LHCN-M2 (cell line): ENCODE results near the gene ENGASE. TPM values are rescaled to one million over a fixed set of nuclear protein-coding genes. Genes with fewer than 3 reads are reported as not detected.

ENCODE experiments used
- DNase-seq: peaks from one replicate; pipeline ENCODE4 v3.0.0-alpha.2; 2012; ENCODE audit warnings: low read depth
- total RNA-seq: library from RNA; depleted of rRNA; stranded (reverse); fragments of >200 nt; gene quantifications from 2 replicates; pipeline ENCODE4 v1.2.3, GENCODE V29; 2014

Gene ENGASE
- total RNA-seq, 1 experiment from 2014 or later, result 7.6 TPM

DNA sequence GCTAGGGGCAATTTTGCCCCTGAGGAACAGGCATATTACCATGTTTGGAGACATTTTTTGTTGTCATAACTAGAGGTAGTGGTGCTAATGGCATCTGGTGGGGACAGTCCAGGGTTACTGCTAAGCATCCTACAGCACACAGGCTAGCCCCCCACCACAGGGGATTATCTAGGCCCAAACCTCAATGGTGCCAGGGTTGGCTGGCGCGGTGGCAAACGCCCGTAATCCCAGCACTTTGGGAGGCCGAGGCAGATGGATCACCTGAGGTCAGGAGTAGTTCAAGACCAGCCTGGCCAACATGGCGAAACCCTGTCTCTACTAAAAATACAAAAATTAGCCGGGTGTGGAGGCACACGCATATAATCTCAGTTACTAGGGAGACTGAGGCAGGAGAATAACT lies 35.5 kb upstream of the ENGASE start:
- no peak for DNase-seq

DNA sequence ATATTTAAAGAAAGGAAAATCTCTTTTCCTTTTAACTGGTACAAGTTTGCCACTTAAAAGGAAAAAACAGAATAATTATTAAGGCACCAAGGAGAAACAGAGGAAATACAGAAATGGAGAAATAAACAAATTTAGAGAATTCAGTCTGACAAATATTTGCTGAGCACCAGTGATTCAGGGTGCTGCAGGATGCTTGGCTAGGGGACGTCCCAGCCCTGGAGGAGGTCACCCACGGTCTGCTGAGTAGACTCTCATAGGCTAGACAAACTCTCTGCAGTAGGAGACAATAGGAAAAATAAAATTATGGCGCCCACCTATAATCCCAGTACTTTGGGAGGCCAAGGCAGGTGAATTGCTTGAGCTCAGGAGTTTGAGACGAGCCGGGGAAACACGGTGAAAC lies 34.7 kb upstream of the ENGASE start:
- DNase-seq, result no peak

DNA sequence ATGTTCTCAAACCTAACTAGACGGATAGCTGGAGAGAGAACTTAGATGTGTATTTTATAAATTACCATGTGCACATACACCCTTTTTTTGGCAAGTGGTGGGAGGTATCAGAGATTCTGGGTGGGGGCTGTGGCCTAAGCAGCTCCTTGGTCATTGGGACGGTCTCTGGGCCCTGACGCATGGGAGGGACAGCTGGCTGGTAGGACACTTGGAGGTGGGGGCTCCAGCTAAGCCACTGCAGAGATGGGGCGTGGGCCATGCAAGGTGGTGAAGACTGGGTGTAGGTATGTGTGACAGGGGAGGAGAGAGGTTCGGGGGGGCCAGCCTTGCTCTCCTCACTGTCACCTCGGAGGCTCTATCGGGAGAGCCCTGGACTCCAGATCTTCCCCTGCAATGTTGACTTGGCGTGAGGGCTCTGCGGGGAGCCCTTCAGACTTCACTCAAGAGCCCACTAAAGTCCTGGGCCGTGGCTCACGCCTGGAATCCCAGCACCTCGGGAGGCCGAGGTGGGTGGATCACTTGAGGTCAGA lies 33.5 kb upstream of the ENGASE start:
- no peak for DNase-seq

DNA sequence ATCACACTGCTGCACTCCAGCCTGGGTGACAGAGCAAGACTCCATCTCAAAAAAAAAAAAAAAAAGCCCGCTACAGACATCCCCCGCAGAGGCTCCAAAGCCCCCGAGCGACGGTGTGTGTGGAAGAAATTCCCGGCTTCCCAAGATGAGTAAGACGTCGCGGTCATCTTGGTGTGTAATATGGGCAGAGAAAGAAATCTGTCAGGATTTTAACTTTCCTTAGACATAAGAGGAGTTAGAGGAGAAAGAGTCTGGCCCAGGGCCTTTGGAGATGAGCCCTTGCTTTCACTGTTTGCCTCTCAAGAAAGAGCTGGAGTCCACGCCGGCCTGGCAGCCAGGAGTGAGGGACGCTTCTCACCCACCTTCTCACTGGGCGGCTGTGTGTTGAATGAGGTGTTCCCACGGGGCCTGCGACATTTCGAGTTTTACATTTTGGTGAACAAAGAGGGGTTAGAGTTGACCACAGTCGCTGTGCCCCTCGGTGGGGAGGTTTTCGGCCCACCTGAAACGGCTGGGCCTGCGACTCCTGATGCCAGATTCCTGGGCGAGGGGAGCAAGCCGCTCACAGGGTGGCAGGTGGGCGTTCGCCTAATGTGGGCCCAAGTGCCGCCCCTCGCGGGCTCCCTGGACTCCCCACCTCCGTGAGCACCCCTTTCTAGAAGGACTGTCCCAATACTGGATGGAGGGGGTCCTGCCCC lies 32.8 kb upstream of the ENGASE start:
- no peak for DNase-seq

DNA sequence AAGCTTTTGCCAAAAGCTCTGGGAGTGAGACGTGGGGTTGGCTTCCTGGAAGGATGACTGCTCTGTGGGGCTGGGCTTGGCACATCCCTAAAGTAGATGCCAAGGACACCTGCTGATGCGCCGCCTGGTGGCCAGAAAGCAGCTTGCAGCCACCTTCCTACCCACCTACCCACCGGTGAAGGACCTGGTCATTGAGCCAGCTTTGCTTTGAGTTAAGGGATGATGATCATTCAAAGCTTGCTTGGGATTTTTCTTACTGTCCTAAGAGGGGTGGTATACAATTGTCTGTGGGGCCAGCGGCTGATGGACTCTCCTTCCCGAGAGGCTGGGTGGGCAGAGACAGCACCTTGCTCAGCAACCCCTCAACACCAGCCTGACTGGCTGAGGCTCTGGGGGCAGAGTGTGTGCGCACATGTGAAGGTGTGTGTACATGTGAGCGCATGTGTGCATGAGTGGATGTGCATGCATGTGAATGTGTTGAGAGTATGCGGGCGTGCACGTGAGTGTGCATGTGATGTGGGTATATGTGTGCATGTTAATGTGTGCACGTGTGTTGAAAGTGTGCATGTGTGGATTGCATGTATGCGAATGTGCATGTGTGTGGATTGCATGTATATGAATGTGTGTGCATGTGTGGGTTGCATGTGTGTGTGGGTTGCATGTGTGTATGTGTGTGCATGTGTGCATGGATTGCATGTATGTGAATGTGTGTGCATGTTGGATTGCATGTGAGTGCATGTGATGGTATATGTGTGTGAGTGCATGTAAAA lies 32.0 kb upstream of the ENGASE start:
- peak; percentile 35 for DNase-seq

DNA sequence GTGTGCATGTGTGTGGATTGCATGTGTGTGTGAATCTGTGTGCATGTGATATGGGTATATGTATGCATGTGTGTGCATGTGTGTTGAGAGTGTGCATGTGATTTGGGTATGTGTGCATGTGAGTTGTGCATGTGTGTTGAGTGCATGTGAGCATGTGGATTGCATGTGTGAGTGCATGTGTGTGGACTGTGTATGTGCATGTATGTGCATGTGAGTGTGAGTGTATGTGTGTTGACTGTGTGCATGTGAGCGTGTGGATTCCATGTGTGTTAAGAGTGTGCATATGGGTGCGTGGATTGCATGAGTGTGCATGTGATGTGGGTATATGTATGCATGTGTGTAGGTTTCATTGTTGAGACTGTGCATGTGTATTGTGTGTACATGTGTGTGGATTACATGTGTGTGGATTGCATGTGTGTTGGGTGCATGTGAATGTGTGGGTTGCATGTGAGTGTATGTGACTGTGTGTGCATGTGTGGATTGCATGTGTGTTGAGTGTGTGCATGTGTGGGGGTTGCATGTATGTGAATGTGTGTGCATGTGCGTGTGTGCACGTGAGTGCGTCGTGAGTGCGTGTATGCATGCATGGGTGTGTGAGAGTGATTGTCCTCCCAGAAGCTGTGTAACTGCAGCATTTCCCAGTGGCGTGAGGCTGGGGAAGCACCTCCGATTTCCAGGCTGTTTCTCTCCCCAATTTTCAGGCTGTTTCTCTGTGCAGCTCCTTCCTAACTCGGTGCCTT lies 31.3 kb upstream of the ENGASE start:
- DNase-seq, result no peak

DNA sequence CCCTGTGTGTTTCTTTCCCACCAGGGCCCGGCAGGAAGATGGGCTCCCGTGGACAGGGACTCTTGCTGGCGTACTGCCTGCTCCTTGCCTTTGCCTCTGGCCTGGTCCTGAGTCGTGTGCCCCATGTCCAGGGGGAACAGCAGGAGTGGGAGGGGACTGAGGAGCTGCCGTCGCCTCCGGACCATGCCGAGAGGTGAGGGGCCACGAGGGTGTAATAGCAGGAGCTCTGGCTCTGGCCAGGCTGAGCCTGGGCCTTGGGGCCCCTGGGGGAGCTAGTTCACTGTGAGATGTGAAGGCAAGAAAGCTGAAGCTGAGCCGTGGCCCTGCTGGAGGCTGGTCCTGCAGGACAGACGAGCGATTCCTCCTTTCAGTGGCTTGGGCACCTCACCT lies 30.7 kb upstream of the ENGASE start:
- DNase-seq, result no peak

DNA sequence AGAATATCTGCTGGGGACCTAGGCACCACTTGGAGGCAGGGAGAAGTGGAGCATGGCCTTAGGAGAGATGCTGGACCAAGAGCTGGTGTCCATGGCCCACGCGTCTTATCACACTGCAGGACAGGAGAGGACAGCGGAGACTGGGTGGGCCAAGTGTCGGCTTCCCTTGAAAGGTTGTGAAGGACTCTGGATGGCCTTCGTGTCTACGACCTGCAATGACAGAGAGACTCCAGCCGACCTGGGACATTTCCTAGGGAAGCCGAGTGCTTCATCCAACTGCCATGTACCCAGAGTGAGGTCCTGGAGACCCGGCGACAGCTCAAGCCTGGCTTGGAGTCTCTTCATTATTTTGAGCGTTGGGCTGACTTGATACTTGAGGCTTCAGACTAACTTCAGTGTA lies 30.2 kb upstream of the ENGASE start:
- no peak for DNase-seq

DNA sequence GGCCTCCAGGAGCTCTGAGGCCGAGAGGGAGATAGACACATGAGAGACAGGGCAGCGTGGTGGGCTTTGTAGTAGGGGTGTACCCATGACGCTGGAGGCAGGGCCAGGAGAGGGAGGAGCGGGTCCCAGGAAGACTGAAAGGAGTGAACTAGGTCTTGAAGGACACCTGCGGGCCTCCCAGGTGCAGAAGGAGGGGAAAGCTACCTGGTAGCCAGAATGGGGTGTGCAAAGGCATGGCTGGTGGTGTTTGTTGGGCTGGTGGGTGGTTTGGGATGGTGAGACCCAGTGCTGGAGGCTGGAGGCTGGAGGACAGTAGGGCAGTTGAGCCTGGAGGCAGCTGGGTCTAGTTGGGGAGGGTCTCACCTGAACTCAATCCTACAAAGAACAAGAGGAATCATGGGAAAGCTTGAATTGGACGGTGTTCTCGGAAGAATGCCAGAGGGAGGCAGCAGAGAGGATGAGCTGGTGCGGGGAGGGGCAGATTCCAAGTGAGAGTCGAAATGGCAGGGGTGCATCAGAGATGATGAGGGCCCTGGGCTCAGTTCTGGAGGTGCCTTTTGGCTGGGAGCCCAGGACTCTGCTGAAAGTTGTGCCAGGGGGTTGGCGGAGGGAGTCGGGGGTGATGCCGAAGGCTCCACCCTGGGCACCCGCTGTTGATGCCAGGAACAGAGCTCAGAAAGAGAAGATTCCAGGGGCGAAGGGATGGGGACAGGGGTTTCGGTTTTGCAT lies 29.5 kb upstream of the ENGASE start:
- DNase-seq, result no peak

DNA sequence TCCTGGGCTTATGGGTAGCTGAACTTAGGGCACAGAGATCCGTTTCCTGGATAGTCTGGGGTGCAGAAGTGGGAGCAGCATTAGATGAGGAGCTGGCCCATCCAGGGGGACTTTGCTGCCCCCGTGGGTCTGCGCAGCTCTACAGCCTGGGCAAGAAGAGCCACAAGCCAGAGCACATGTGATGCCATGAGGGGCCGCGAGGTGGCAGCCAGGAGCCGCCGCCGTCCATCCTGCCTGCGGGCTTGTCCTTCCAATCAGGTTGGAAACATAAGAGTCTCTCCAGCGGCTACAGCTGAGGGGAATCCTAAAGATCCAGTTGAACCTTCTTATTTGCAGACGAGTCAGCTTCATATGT lies 28.8 kb upstream of the ENGASE start:
- peak; percentile 61 for DNase-seq

DNA sequence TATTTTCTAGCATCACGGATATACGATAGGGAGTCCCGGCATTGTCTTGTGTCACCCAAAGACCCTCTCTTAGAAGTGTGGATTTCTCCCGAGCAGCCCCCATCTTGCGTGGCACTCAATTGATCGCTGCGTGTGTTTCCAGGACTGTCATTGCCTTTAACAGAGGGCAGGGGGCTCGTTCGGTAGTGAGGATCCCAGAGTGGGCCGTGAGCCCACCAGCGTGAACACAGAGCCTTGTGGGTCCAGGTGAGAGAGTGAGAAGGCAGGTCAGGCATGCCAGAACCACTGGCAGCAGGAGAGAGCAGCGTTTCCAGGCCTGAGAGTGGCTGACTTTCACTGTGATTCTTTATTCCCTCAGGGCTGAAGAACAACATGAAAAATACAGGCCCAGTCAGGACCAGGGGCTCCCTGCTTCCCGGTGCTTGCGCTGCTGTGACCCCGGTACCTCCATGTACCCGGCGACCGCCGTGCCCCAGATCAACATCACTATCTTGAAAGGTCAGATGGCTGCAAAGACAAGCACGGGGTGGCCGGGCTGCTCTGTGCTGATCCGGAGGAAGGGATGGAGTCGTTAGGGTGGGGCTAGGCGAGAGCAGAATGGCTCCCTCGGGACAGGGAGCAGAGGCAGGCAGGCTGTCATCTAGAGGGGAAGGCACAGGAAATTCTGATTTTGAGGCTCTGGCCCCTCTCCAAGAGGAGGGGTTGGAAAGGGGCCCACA lies 28.3 kb upstream of the ENGASE start:
- no peak for DNase-seq

DNA sequence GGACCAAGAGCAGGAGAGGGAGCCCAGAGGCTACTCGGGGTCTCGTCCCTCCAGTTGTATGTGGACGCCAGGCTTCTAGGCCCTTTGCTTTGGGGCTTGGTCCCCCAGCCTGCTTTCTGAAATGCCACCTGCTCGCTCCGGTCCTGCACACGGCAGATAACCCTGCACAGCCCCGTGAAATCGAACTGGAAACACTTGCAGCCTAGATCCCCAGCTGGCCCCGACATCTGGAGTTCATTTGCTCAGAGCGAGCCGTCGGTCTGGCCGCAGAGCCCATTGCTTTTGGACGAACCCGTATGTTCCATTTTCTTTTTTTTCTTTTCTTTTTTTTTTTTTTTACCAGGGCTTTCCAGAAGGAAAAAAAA lies 27.7 kb upstream of the ENGASE start:
- DNase-seq, result no peak

DNA sequence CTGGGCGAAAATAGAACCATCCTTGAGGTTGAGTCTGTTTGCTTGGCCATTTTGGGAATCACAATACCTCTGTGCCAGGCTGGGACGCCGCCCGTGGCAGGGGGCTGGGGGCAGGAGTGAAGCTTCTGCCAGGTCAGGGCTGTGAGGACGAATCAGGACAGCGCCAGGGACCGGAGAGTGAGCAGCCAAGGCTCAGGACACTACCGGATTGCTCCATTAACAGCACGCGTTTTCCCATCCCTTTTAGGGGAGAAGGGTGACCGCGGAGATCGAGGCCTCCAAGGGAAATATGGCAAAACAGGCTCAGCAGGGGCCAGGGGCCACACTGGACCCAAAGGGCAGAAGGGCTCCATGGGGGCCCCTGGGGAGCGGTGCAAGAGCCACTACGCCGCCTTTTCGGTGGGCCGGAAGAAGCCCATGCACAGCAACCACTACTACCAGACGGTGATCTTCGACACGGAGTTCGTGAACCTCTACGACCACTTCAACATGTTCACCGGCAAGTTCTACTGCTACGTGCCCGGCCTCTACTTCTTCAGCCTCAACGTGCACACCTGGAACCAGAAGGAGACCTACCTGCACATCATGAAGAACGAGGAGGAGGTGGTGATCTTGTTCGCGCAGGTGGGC lies 27.2 kb upstream of the ENGASE start:
- DNase-seq, result no peak

DNA sequence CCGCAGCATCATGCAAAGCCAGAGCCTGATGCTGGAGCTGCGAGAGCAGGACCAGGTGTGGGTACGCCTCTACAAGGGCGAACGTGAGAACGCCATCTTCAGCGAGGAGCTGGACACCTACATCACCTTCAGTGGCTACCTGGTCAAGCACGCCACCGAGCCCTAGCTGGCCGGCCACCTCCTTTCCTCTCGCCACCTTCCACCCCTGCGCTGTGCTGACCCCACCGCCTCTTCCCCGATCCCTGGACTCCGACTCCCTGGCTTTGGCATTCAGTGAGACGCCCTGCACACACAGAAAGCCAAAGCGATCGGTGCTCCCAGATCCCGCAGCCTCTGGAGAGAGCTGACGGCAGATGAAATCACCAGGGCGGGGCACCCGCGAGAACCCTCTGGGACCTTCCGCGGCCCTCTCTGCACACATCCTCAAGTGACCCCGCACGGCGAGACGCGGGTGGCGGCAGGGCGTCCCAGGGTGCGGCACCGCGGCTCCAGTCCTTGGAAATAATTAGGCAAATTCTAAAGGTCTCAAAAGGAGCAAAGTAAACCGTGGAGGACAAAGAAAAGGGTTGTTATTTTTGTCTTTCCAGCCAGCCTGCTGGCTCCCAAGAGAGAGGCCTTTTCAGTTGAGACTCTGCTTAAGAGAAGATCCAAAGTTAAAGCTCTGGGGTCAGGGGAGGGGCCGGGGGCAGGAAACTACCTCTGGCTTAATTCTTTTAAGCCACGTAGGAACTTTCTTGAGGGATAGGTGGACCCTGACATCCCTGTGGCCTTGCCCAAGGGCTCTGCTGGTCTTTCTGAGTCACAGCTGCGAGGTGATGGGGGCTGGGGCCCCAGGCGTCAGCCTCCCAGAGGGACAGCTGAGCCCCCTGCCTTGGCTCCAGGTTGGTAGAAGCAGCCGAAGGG lies 26.4 kb upstream of the ENGASE start:
- no peak for DNase-seq

DNA sequence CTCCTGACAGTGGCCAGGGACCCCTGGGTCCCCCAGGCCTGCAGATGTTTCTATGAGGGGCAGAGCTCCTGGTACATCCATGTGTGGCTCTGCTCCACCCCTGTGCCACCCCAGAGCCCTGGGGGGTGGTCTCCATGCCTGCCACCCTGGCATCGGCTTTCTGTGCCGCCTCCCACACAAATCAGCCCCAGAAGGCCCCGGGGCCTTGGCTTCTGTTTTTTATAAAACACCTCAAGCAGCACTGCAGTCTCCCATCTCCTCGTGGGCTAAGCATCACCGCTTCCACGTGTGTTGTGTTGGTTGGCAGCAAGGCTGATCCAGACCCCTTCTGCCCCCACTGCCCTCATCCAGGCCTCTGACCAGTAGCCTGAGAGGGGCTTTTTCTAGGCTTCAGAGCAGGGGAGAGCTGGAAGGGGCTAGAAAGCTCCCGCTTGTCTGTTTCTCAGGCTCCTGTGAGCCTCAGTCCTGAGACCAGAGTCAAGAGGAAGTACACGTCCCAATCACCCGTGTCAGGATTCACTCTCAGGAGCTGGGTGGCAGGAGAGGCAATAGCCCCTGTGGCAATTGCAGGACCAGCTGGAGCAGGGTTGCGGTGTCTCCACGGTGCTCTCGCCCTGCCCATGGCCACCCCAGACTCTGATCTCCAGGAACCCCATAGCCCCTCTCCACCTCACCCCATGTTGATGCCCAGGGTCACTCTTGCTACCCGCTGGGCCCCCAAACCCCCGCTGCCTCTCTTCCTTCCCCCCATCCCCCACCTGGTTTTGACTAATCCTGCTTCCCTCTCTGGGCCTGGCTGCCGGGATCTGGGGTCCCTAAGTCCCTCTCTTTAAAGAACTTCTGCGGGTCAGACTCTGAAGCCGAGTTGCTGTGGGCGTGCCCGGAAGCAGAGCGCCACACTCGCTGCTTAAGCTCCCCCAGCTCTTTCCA lies 25.5 kb upstream of the ENGASE start:
- DNase-seq, result no peak

DNA sequence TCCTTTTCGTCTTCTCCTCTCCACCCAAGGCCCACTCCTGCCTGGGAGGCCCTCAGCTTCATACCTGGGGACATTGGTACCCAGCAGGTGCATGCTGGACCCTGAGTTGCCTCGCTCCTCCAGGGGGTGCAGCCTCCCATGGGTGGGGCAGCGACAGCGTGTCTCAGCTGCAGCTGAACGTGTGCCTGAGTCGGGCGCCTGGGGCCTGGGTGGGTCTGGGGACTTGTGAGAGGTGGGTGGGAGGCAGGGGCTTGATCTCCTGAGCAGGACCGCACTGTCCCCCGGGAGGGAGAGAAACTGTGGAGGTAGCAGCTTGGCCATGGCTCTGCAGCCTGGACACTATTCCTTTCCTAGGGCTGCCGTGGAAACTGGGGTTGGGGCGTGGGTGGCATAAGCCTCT lies 24.8 kb upstream of the ENGASE start:
- no peak for DNase-seq

DNA sequence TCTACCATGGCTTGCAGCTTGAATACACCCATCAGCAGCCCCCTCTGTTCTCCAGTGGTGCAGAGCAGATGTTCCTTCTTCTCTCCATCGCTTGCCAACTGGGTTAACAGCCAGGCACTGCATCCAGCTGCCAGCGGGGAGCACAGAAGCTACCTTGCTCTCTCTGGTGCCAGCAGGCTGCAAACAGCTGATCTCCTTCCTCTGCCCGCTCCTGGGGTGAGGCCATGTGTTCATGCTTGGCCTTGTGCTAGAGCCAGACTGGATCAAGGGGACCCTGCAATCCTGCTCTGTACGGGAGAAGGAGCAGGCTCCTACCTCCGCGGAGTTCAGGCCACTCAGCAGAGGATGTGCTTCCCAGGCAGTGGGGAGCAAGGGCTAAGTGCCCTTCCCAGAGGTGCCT lies 24.1 kb upstream of the ENGASE start:
- DNase-seq, result no peak

DNA sequence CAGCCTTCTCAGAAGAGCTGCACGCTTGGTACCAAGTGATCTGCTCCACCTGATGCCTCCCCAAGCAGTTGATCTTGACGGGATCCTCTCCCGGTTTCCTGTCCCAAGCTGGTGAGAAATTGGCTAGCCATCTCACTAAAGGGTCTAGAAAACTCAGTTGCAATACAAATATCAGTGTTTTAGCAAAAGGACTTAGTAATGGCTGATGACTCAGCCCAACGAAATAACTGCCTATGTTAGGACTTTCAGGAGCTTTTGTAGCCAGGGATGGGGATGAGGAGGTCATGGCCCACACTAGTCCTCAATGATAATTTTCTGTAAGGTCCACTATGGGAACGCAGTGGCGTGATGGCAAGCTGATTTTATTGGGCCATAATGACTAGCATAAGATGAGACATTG lies 23.3 kb upstream of the ENGASE start:
- no peak for DNase-seq

DNA sequence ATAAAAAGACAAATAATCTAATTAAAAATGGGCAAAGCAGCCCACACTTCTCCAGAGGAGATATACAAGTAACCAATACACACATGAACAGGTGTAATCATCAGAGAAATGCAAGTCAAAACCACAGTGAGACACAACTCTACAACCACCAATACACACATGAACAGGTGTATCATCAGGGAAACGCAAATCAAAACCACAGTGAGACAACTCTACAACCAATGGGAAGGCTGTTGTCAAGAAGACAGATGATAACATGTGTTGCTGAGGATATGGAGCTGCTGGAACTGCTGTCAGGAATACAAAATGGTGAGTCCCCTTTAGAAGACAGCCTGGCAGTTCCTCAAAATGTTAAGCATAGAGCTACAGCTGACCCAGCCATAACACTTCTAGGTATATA lies 22.5 kb upstream of the ENGASE start:
- peak; percentile 72 for DNase-seq
